ENCODE data around the gene ORM1. TPM values are rescaled to one million over a fixed set of nuclear protein-coding genes. Genes with fewer than 3 reads are reported as not detected.

The ORM1 gene
- total RNA-seq, 1 experiment from 2014 or later = not detected

Other genes with a start within 250 kb of the ORM1 start
- not detected in 2 replicates for gene AMBP, start 244.8 kb upstream of the ORM1 start, total RNA-seq (2014; rRNA removed; shearing (Covaris generic))
- gene KIF12, start 223.8 kb upstream of the ORM1 start, total RNA-seq (2014; rRNA removed; shearing (Covaris generic)) = 0.82 TPM in 1 of 2 replicates, not detected in the other
- gene COL27A1, start 167.6 kb upstream of the ORM1 start, total RNA-seq (2014; rRNA removed; shearing (Covaris generic)) = 0.90 and 2.3 TPM in 2 replicates
- gene ORM2, start 6.8 kb downstream of the ORM1 start, total RNA-seq (2014; rRNA removed; shearing (Covaris generic)) = not detected in 2 replicates
- 5.5 and 6.0 TPM in 2 replicates for gene AKNA, start 64.9 kb downstream of the ORM1 start, total RNA-seq (2014; rRNA removed; shearing (Covaris generic))
- gene WHRN, start 182.4 kb downstream of the ORM1 start, total RNA-seq (2014; rRNA removed; shearing (Covaris generic)) = 4.5 and 6.1 TPM in 2 replicates